NCI-H510A treated with DMSO at 0.1 percent for 48 hours (cell line): ENCODE data around the gene DPPA4.
"Not testable (repeated sequence)": the region's sequence is repeated elsewhere in the genome, so short reads cannot be mapped to it uniquely, and the experiment has no call there.

ENCODE experiments used
- DNase-seq: peaks from one replicate; lab custom pipeline; 2025; lab: John Stamatoyannopoulos, UW

Gene DPPA4

GRCh38 chr3:109337393-109337792 lies at the start of gene DPPA4:
DPPA4 (minus strand) TSS chr3:109337546; CDS start chr3:109337517, 29 bp downstream.
- no peak for DNase-seq

- no peak for DNase-seq
Observed at GRCh38 chr3:109385442-109386318, 48.3 kb upstream of the DPPA4 start.

- no peak for DNase-seq
Observed at GRCh38 chr3:109384164-109384563, 46.8 kb upstream of the DPPA4 start.

GRCh38 chr3:109382588-109382987 lies 45.2 kb upstream of the DPPA4 start:
- DNase-seq, result peak; percentile 4

GRCh38 chr3:109375975-109376374 lies 38.6 kb upstream of the DPPA4 start:
- no peak for DNase-seq

GRCh38 chr3:109374434-109374833 lies 37.1 kb upstream of the DPPA4 start:
- not testable (repeated sequence) for DNase-seq

GRCh38 chr3:109373933-109374332 lies 36.6 kb upstream of the DPPA4 start:
- no peak for DNase-seq

- DNase-seq, result no peak
Observed at GRCh38 chr3:109372639-109373038, 35.3 kb upstream of the DPPA4 start.

- no peak for DNase-seq
Observed at GRCh38 chr3:109369510-109369909, 32.2 kb upstream of the DPPA4 start.

- DNase-seq, result no peak
Observed at GRCh38 chr3:109364088-109364487, 26.7 kb upstream of the DPPA4 start.

- DNase-seq, result no peak
Observed at GRCh38 chr3:109363634-109364033, 26.3 kb upstream of the DPPA4 start.

- no peak for DNase-seq
Observed at GRCh38 chr3:109362823-109363222, 25.5 kb upstream of the DPPA4 start.

GRCh38 chr3:109358809-109359208 lies 21.5 kb upstream of the DPPA4 start:
- not testable (repeated sequence) for DNase-seq

GRCh38 chr3:109356442-109357155 lies 19.3 kb upstream of the DPPA4 start:
- DNase-seq, result no peak

GRCh38 chr3:109355625-109356441 lies 18.5 kb upstream of the DPPA4 start:
- no peak for DNase-seq

- DNase-seq, result no peak
Observed at GRCh38 chr3:109353057-109353456, 15.7 kb upstream of the DPPA4 start.

- no peak for DNase-seq
Observed at GRCh38 chr3:109351231-109351630, 13.9 kb upstream of the DPPA4 start.

- no peak for DNase-seq
Observed at GRCh38 chr3:109346770-109347295, 9.5 kb upstream of the DPPA4 start.

- no peak for DNase-seq
Observed at GRCh38 chr3:109346099-109346498, 8.8 kb upstream of the DPPA4 start.

GRCh38 chr3:109339714-109340648 lies 2.6 kb upstream of the DPPA4 start:
- no peak for DNase-seq

- no peak for DNase-seq
Observed at GRCh38 chr3:109339197-109339596, 1.9 kb upstream of the DPPA4 start.
